WTC11 (cell line): ENCODE measurements around the gene MAML2.

ENCODE experiments used
- ATF2 ChIP-seq: sonication (generic); formaldehyde crosslinking; IDR thresholded peaks from 2 replicates; pipeline ENCODE4 v1.8.1; 2022; ENCODE audit warnings: low read depth, missing genetic modification reagents, borderline replicate concordance
- CBFB ChIP-seq: sonication (generic); formaldehyde crosslinking; IDR thresholded peaks from 2 replicates; pipeline ENCODE4 v1.8.1; 2022; ENCODE audit warnings: mild to moderate bottlenecking, low read depth, missing genetic modification reagents
- CTCF ChIP-seq: fragments of 200-600 bp; IDR thresholded peaks from 2 replicates; pipeline ENCODE4 v1.8.0; 2022; ENCODE audit warnings: antibody characterized with exemption
- JUN ChIP-seq: sonication (generic); formaldehyde crosslinking; IDR thresholded peaks from 2 replicates; pipeline ENCODE4 v1.8.0; 2023; ENCODE audit warnings: mild to moderate bottlenecking, missing genetic modification reagents
- KAT7 ChIP-seq: sonication (generic); formaldehyde crosslinking; IDR thresholded peaks from 2 replicates; pipeline ENCODE4 v1.8.1; 2023; ENCODE audit warnings: missing genetic modification reagents, mild to moderate bottlenecking, borderline replicate concordance
- MAX ChIP-seq: sonication (generic); formaldehyde crosslinking; IDR thresholded peaks from 2 replicates; pipeline ENCODE4 v1.8.0; 2022; ENCODE audit warnings: mild to moderate bottlenecking, missing genetic modification reagents
- NR2C2 ChIP-seq: sonication (generic); formaldehyde crosslinking; IDR thresholded peaks from 2 replicates; pipeline ENCODE4 v1.8.0; 2022; ENCODE audit warnings: mild to moderate bottlenecking, missing genetic modification reagents
- OVOL2 ChIP-seq: fragments of 250-450 bp; sonication (Bioruptor Pico); IDR thresholded peaks from 2 replicates; pipeline ENCODE4 v1.9.0; 2021; ENCODE audit warnings: mild to moderate bottlenecking, borderline replicate concordance
- RORB ChIP-seq: fragments of 250-450 bp; sonication (Bioruptor Pico); IDR thresholded peaks from 2 replicates; pipeline ENCODE4 v1.9.0; 2021; ENCODE audit warnings: mild to moderate bottlenecking
- ZNF138 ChIP-seq: sonication (generic); formaldehyde crosslinking; conservative IDR thresholded peaks from 2 replicates; pipeline ENCODE4 v1.8.1; 2022; ENCODE audit warnings: mild to moderate bottlenecking, moderate library complexity, missing genetic modification reagents

- no peak for TF ChIP-seq CTCF
- no peak for TF ChIP-seq MAX
- no peak for TF ChIP-seq KAT7 (CRISPR knock-in tag)
- no peak for TF ChIP-seq RORB (CRISPR knock-in tag)
- TF ChIP-seq ZNF138 (CRISPR knock-in tag) = no peak
- no peak for TF ChIP-seq JUN (CRISPR knock-in tag)
- no peak for TF ChIP-seq NR2C2 (CRISPR knock-in tag)
- TF ChIP-seq ATF2 (CRISPR knock-in tag) = no peak
- no peak for TF ChIP-seq CBFB (CRISPR knock-in tag)
- no peak for TF ChIP-seq OVOL2 (CRISPR knock-in tag)
Observed at GRCh38 chr11:96264364-96264763, 78.6 kb downstream of the MAML2 start.
